Caco-2 (cell line): ENCODE measurements around the gene C19orf33. TPM values are rescaled to one million over a fixed set of nuclear protein-coding genes. Genes with fewer than 3 reads are reported as not detected.

ENCODE experiments used
- BruUV-seq: library from RNA; stranded (reverse); fragments of 400-500 nt; replicated peaks from 2 replicates; lab custom pipeline; 2021; lab: Mats Ljungman, UMichigan
- CTCF ChIA-PET: fragments of 300-600 bp; sonication (Branson Sonifier 250); formaldehyde crosslinking; loops from one replicate; lab custom pipeline; 2022; ENCODE audit warnings: antibody characterized with exemption; lab: Charles Lee
- POLR2A ChIA-PET: fragments of 300-600 bp; sonication (Branson Sonifier 250); formaldehyde crosslinking; loops from one replicate; lab custom pipeline; 2022; ENCODE audit warnings: antibody characterized with exemption; lab: Charles Lee
- DNase-seq, 2 experiments: peaks; one replicate each; pipeline versions ENCODE4 v3.0.0 to v3.0.0-alpha.2; 2020 to 2022
- H3K27me3 ChIP-seq: replicated peaks from 2 replicates; pipeline ENCODE4 v1.6.0; 2011; ENCODE audit warnings: low read length; ENCODE audit not compliant: control insufficient read depth, insufficient read depth
- H3K36me3 ChIP-seq: 2 replicates; pipeline ENCODE4 v1.5.1; 2011; ENCODE audit warnings: low read length; ENCODE audit not compliant: control insufficient read depth, insufficient read depth
- H3K4me1 ChIP-seq: fragments of 250-450 bp; sonication (Bioruptor Pico); 2 replicates; pipeline ENCODE4 v1.5.1; 2020; ENCODE audit warnings: mild to moderate bottlenecking
- H3K4me3 ChIP-seq: 2 replicates; pipeline ENCODE4 v1.5.1; 2011; ENCODE audit warnings: low read depth, mild to moderate bottlenecking, control low read depth, low read length
- H3K9me3 ChIP-seq: fragments of 250-450 bp; sonication (Bioruptor Pico); 2 replicates; pipeline ENCODE4 v1.5.1; 2020; ENCODE audit warnings: mild to moderate bottlenecking, moderate library complexity
- H3K27ac Mint-ChIP-seq: one replicate; pipeline ENCODE4 v1.8.0; 2022; ENCODE audit warnings: mixed read lengths; ENCODE audit not compliant: unreplicated experiment
- H3K27me3 Mint-ChIP-seq: one replicate; pipeline ENCODE4 v1.8.0; 2022; ENCODE audit warnings: mixed read lengths; ENCODE audit not compliant: insufficient read depth, unreplicated experiment
- H3K36me3 Mint-ChIP-seq: one replicate; pipeline ENCODE4 v1.8.0; 2022; ENCODE audit warnings: mild to moderate bottlenecking, mixed read lengths; ENCODE audit not compliant: insufficient read depth, unreplicated experiment
- H3K4me1 Mint-ChIP-seq: one replicate; pipeline ENCODE4 v1.8.0; 2022; ENCODE audit warnings: low read depth, mixed read lengths; ENCODE audit not compliant: unreplicated experiment
- H3K4me3 Mint-ChIP-seq: one replicate; pipeline ENCODE4 v1.8.0; 2022; ENCODE audit warnings: mild to moderate bottlenecking, moderate library complexity, mixed read lengths; ENCODE audit not compliant: unreplicated experiment
- H3K9me3 Mint-ChIP-seq: one replicate; pipeline ENCODE4 v1.8.0; 2022; ENCODE audit warnings: mixed read lengths; ENCODE audit not compliant: unreplicated experiment
- intact Hi-C: fragments of 100-400 bp; cut with micrococcal nuclease; formaldehyde crosslinking; loops from one replicate; pipeline ENCODE4 v1.10.0; 2022; ENCODE audit not compliant: unreplicated experiment
- total RNA-seq: library from RNA; stranded (reverse); gene quantifications from 2 replicates; pipeline ENCODE4 v1.2.3, GENCODE V29; 2022
- TF ChIP-seq, protein P1 (sequence below), 2 experiments: fragments of 200-600 bp in 1 of 2; IDR thresholded peaks; 1 replicate in 1 of 2; 2 replicates in 1 of 2; pipeline versions ENCODE4 v1.5.1 to v1.8.0; 2011 to 2022; ENCODE audit warnings: antibody characterized with exemption in 1 of 2, control low read depth in 1 of 2, inconsistent platforms in 1 of 2, low read depth in 1 of 2, low read length in 1 of 2, mild to moderate bottlenecking in 1 of 2, moderate library complexity in 1 of 2; ENCODE audit not compliant: insufficient read depth in 1 of 2, severe bottlenecking in 1 of 2, unreplicated experiment in 1 of 2

The C19orf33 gene
- total RNA-seq, 1 experiment from 2014 or later, result 18.6 TPM

DNA sequence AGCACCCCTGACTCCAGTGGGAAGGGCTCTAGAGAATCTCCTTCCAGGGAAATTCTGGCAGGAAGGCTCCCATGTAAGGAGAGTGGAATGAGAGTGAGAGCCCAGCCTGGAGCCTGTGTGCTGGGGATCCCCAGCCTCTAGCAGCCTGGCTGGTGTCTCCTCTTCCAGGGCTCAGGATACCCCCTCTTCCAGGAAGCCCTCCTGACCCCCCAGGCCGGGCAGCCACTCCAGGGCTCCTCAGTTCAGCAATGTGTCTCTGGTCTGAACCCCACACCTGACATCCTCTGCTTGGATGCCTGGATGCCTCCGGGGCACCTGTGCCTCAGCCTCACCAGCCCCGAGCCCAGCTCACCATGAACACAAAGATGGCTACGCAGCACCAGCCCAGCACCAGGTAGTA is 3.0 kb downstream of the C19orf33 start:
- H3K27ac Mint-ChIP-seq, result no peak overlapping the region
- POLR2A ChIA-PET, result no interaction called here
- intact Hi-C loops, result no loop called here

DNA sequence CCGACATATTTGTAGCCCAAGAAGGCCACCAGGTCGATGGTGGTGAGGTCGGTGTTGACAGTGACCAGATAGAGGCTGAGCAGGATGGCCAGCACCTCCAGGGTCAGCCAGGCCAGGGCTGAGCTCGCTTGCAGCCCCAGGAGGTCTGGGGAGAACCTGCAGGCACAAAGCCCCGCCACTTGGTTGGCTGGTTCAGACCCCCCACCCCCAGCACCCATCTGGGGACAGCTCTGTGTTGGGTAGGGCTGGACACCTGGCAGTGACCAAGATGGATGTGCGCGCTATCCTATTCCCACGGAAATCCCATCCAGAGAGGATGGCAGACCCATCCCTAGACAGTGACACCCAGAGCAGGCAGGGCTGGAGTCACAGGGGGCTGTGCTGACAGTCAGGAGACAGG is 3.5 kb downstream of the C19orf33 start:
- Mint-ChIP-seq H3K9me3 (no peaks in the 10 kb centered on the region), H3K4me3 (no peak overlapping the region), H3K36me3 (peaks cover 27% of the 10 kb centered on the region), H3K27ac (no peak overlapping the region), H3K4me1 (peaks cover 6% of the 10 kb centered on the region), H3K27me3 (no peaks in the 10 kb centered on the region)
- ChIA-PET CTCF (no interaction called here), POLR2A (no interaction called here)
- H3K4me3 ChIP-seq, result no peak overlapping the region
- intact Hi-C loops, result no loop called here
- H3K36me3 ChIP-seq, result no peaks in the 10 kb centered on the region
- TF ChIP-seq, protein P1, sequence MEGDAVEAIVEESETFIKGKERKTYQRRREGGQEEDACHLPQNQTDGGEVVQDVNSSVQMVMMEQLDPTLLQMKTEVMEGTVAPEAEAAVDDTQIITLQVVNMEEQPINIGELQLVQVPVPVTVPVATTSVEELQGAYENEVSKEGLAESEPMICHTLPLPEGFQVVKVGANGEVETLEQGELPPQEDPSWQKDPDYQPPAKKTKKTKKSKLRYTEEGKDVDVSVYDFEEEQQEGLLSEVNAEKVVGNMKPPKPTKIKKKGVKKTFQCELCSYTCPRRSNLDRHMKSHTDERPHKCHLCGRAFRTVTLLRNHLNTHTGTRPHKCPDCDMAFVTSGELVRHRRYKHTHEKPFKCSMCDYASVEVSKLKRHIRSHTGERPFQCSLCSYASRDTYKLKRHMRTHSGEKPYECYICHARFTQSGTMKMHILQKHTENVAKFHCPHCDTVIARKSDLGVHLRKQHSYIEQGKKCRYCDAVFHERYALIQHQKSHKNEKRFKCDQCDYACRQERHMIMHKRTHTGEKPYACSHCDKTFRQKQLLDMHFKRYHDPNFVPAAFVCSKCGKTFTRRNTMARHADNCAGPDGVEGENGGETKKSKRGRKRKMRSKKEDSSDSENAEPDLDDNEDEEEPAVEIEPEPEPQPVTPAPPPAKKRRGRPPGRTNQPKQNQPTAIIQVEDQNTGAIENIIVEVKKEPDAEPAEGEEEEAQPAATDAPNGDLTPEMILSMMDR (IDR thresholded peaks at IDR 0.05; ENCODE audit: insufficient read depth in 1 of 2, low read depth in 1 of 2, low read length in 1 of 2, severe bottlenecking in 1 of 2, unreplicated experiment in 1 of 2), result no peak
- BruUV-seq, result no TSS peak
- peaks cover 25% of the 10 kb centered on the region for H3K4me1 ChIP-seq
- H3K27me3 ChIP-seq, result no peaks in the 10 kb centered on the region
- no peak for DNase-seq
- no peaks in the 10 kb centered on the region for H3K9me3 ChIP-seq

More for the DNA sequence above, 3.0 kb downstream of the C19orf33 start:
- H3K27me3 ChIP-seq, result no peaks in the 10 kb centered on the region
- TF ChIP-seq, protein P1 (IDR thresholded peaks at IDR 0.05; ENCODE audit: insufficient read depth in 1 of 2, low read depth in 1 of 2, low read length in 1 of 2, severe bottlenecking in 1 of 2, unreplicated experiment in 1 of 2), result no peak
- DNase-seq, result no peak
- Mint-ChIP-seq H3K27me3 (no peaks in the 10 kb centered on the region), H3K36me3 (peaks cover 27% of the 10 kb centered on the region), H3K9me3 (no peaks in the 10 kb centered on the region), H3K4me1 (peaks cover 6% of the 10 kb centered on the region), H3K4me3 (no peak overlapping the region)
- no peaks in the 10 kb centered on the region for H3K36me3 ChIP-seq
- BruUV-seq, result no TSS peak
- peaks cover 31% of the 10 kb centered on the region for H3K4me1 ChIP-seq
- no peaks in the 10 kb centered on the region for H3K9me3 ChIP-seq
- H3K4me3 ChIP-seq, result no peak overlapping the region
- CTCF ChIA-PET, result no interaction called here

DNA sequence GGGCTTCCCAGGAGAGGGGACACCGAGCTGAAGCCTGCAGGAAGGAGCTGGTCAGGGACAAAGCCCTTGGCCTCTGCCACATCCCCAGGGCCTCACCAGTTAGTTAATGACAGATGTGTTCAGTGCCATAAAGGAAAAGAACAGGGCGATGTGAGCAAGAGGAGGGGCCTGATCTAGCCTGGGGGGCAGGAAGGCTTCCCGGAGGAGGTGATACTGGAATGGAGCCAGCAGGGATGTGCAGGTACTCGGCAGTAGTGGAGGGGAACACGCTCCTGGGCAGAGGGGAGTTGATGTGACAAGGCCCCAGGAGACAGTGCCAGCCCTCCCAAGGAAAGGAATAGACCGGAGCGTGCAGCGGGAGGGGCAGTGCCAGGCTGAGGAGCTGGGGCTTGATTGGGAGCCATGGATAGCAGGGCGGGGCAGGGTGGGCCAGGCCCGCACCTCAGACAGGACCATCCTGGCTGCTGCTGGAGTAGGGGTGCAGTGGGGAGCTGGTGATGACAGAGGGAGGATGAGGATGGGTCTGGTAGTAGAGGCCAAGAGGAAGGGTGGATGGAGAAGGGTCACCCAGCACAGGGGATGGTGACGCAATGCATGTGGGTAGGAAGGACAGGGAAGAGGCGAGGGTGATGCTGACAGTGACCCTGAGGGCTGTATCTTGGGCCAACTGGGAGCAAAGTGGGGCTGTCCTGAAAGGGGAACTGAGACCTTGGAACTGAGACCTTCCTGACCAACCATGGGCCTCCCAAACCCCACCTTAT is 4.1 kb downstream of the C19orf33 start:
- POLR2A ChIA-PET, result no interaction called here
- no peaks in the 10 kb centered on the region for H3K9me3 ChIP-seq
- intact Hi-C loops, result no loop called here
- Mint-ChIP-seq H3K4me1 (peaks cover 6% of the 10 kb centered on the region), H3K9me3 (no peaks in the 10 kb centered on the region), H3K36me3 (peaks cover 27% of the 10 kb centered on the region), H3K4me3 (no peak overlapping the region), H3K27me3 (no peaks in the 10 kb centered on the region), H3K27ac (no peak overlapping the region)
- CTCF ChIA-PET, result no interaction called here
- no peak for DNase-seq
- H3K4me1 ChIP-seq, result peaks cover 23% of the 10 kb centered on the region
- H3K36me3 ChIP-seq, result no peaks in the 10 kb centered on the region
- TF ChIP-seq, protein P1 (IDR thresholded peaks at IDR 0.05; ENCODE audit: insufficient read depth in 1 of 2, low read depth in 1 of 2, low read length in 1 of 2, severe bottlenecking in 1 of 2, unreplicated experiment in 1 of 2), result no peak
- no TSS peak for BruUV-seq
- H3K27me3 ChIP-seq, result no peaks in the 10 kb centered on the region
- no peak overlapping the region for H3K4me3 ChIP-seq
